Activated T-cell treated with anti-CD3 and anti-CD28 coated beads, Interleukin-2, amount 50 U/mL, for 4 hours (primary cell): Measurements from ENCODE around the gene MXI1. TPM values are rescaled to one million over a fixed set of nuclear protein-coding genes. Genes with fewer than 3 reads are reported as not detected.
"Not testable (repeated sequence)": the region's sequence is repeated elsewhere in the genome, so short reads cannot be mapped to it uniquely, and the experiment has no call there.

ENCODE experiments used
- ATAC-seq, 2 donors: fragments of 200-7000 bp; cut with Tn5 transposase; one replicate each; pipeline ENCODE4 v1.10.0; 2021
- DNase-seq: peaks from one replicate; pipeline ENCODE4 v3.0.0-alpha.2; 2020
- H3K27me3 Mint-ChIP-seq: one replicate; pipeline ENCODE4 v1.8.0; 2021; ENCODE audit warnings: low read depth, mixed read lengths
- H3K36me3 Mint-ChIP-seq: one replicate; pipeline ENCODE4 v1.8.0; 2022; ENCODE audit warnings: mixed read lengths; ENCODE audit not compliant: insufficient read depth
- H3K4me1 Mint-ChIP-seq: one replicate; pipeline ENCODE4 v1.8.0; 2021; ENCODE audit warnings: low read depth, mixed read lengths
- H3K4me3 Mint-ChIP-seq: one replicate; pipeline ENCODE4 v1.8.0; 2021; ENCODE audit warnings: mild to moderate bottlenecking, moderate library complexity, mixed read lengths
- H3K9me3 Mint-ChIP-seq: one replicate; pipeline ENCODE4 v1.8.0; 2021; ENCODE audit warnings: mixed read lengths
- total RNA-seq, 3 donors: library from RNA; stranded (reverse); gene quantifications; one replicate each; pipeline ENCODE4 v1.2.1, GENCODE V29; 2021

MXI1 gene
- total RNA-seq, 3 donors from 2014 or later = 13.6 to 14.5 (median 14.2) TPM

DNA sequence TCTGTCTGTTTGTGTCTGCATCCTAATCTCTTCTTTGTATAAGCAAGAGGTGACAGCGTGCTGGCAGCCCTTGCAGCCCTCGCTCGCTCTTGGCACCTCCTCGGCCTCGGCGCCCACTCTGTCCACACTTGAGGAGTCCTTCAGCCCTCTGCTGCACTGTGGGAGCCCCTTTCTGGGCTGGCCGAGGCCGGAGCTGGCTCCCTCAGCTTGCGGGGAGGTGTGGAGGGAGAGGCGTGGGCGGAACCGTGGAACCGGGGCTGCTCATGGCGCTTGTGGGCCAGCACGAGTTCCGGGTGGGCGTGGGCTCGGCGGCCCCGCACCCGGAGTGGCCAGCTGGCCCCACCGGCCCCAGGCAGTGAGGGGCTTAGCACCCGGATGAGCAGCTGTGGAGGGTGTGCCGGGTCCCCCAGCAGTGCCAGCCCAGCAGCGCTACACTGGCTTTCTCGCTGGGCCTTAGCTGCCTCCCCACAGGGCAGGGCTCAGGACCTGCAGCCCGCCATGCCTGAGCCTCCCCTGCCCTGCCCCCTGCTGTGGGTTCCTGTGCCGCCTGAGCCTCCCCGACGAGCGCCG is 123.9 kb downstream of the MXI1 start:
- DNase-seq, ATAC-seq, H3K27me3 Mint-ChIP-seq, H3K36me3 Mint-ChIP-seq, H3K4me3 Mint-ChIP-seq: not testable (repeated sequence)
- peaks cover 16% of the 10 kb centered on the region for H3K4me1 Mint-ChIP-seq
- H3K9me3 Mint-ChIP-seq = peaks cover 15% of the 10 kb centered on the region

DNA sequence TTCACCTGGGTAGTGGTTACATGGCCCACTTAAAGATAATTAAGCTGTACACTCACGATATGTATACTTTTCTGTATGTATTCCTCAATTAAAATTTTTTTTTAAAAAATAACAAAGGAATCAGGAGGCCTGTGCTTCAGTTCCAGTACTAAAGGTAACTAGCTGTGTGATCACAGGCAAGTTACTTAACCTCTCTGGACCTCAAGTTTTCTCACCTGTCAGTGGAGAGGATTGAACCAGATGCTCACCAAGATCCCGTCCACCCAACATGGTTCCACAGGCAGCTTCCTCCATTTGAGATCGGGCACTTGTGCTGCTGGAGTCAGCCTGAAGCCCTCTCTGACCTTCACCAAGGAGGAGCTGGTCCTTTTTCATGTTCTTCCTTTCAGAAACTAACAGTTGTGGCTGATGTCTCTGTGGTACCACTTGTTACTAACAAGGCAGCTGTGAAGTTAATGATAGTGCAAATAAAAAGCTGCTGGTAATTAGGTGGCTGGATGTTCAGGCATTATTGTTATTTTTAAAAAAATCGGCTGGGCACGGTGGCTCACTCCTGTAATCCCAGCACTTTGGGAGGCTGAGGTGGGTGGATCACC is 126.8 kb downstream of the MXI1 start:
- Mint-ChIP-seq H3K4me1 (peaks cover 9% of the 10 kb centered on the region), H3K9me3 (peaks cover 15% of the 10 kb centered on the region), H3K36me3 (no peaks in the 10 kb centered on the region), H3K27me3 (no peaks in the 10 kb centered on the region), H3K4me3 (no peak overlapping the region)
- ATAC-seq (no peak), DNase-seq (no peak)

- peaks cover 9% of the 10 kb centered on the region for H3K4me1 Mint-ChIP-seq
- DNase-seq = no peak
These were observed 128.1 kb downstream of the MXI1 start for GRCh38 chr10:110335314-110336064.

GRCh38 chr10:110336111-110336721 is 128.8 kb downstream of the MXI1 start:
- Mint-ChIP-seq H3K4me3 (no peak overlapping the region), H3K9me3 (no peaks in the 10 kb centered on the region), H3K27me3 (no peaks in the 10 kb centered on the region), H3K36me3 (no peaks in the 10 kb centered on the region), H3K4me1 (peaks cover 9% of the 10 kb centered on the region)
- DNase-seq (no peak), ATAC-seq (no peak)

More at GRCh38 chr10:110335314-110336064, 128.1 kb downstream of the MXI1 start:
- no peak overlapping the region for H3K4me3 Mint-ChIP-seq
- H3K36me3 Mint-ChIP-seq = no peaks in the 10 kb centered on the region
- H3K27me3 Mint-ChIP-seq = no peaks in the 10 kb centered on the region
- H3K9me3 Mint-ChIP-seq = peaks cover 4% of the 10 kb centered on the region
- ATAC-seq = no peak

Other genes starting within 250 kb of the MXI1 start
- 10 to 100 TPM; 14.5 to 18.8 (median 16.6) TPM for gene ADD3, start 199.6 kb upstream of the MXI1 start, total RNA-seq
- gene SMNDC1, start 97.3 kb downstream of the MXI1 start, total RNA-seq = 10 to 100 TPM; 54.7 to 56.6 (median 55.4) TPM